ENCODE measurements around the gene GPRIN2. TPM values are rescaled to one million over a fixed set of nuclear protein-coding genes. Genes with fewer than 3 reads are reported as not detected.

Gene GPRIN2
- total RNA-seq, 1 donor from 2014 or later, result 4.5 TPM

- peak; percentile 93 for ATAC-seq
Measured at GRCh38 chr10:46565591-46566332, 9.3 kb upstream of the GPRIN2 start.

GRCh38 chr10:46560952-46561351, 4.5 kb upstream of the GPRIN2 start:
- ATAC-seq, result no peak

DNA sequence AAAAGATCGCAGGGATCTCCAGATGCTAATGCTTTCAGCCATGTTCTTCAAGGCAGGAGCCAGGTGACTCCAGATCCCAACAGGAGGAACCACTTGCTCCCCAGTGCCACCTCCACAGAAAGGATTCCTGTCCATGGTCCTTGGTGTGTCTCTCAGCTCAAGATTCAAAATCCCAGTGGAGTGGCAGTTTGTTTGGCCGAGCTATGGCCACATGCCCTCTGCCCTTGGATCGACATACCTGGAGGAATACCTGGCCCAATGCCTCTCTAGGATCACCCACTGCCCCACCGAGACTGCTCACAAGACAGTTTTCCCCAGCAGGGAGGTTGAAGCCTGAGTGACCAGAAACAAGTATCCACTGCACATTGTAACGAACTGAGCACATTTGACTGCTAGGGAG, 3.9 kb upstream of the GPRIN2 start:
- ATAC-seq, result no peak

- no peak for ATAC-seq
Measured at GRCh38 chr10:46559231-46559671, 2.8 kb upstream of the GPRIN2 start.

DNA sequence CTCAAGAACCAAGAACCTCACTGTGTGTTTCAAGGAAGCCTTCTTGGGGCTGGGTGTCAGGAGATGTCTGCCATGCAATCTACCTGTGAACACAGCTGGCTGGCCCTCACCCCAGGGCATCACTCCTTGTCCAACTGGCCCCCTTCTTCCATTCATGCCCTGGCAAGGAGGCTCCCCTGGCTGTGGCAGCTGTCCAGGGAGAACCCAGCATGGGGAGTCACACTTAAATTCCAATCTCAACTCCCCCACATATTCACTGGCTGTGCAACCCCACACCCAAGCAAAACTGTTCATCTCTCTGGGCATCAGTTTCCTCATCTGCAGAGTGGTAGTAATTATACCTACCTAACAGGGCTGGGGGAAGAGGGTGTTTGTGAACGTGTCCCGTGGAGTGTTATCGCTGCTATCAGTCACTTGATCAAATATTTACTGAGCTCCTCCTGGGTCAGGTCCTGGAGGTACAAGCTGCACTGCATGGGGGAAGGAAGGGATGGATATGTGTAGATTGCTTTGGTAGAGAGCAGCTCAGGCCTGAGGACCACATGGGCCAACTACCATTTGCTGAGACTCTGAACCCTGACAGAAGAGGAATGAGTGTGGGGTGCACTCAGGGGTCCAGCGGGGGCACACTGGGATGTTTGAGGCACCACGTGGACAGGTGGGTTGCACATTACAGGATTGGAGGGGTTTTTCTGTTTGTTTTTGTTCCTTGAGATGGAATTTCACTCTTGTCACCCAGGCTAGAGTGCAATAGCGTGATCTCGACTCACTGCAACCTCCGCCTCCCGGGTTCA, 2.1 kb upstream of the GPRIN2 start:
- ATAC-seq, result no peak

DNA sequence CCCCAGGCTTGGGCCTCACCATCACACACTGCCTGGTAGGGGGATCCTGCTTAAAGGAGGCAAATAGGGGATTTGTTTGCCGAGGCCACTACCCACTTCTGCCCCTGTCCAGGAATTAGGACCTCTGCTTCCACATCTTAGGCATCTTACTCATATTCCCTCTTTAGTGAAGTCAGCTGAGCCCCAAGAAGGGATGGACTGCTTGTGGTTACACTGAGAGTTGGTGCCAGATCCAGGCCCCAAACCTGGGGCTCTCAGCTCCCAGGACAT, 1.6 kb upstream of the GPRIN2 start:
- ATAC-seq, result no peak

GRCh38 chr10:46557319-46558121, 1.1 kb upstream of the GPRIN2 start:
- ATAC-seq, result no peak

- ATAC-seq, result peak; percentile 33
Measured at GRCh38 chr10:46555713-46556514, 544 bp downstream of the GPRIN2 start.

GRCh38 chr10:46555366-46555712, 1.1 kb downstream of the GPRIN2 start:
- ATAC-seq, result peak; percentile 1

GRCh38 chr10:46554166-46554781, 2.2 kb downstream of the GPRIN2 start:
- no peak for ATAC-seq

DNA sequence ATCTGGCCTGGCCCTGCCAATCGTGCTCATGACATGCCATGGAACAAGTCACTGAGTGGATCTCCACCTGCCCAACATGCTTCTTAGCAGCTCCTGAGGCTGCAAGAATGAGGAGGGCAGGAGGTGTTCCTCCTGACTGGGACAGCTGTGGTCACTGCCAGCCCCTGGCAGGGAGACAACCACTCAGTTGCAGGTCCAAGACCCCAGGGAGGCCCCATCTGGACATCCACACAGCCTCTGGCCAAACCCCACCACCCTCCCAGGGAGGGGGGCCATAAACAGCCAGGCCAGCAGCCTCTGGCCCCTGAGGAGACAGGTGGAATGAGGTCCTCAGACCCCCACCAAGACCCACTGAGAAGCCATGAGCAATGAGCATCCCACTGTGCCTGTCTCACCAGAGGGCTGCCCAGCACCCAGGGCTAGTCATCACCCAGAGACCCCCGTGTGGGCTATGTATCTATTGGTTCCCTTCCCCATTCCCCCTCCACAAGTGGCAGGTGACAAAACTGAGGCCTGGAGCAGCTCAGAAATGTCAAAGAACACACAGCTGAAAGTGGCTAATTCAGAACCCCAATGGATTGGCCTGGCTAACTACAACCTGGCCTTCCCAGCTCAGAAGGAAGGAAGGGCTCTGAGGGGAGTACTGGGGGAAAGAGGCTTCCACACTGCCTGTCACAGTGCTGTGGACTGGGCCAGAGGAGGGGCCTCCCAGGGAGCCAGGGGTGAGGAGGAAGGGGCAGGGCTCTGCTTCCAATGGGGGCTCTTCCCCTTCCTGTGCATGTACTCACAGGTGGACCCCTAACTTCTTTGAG, 3.0 kb downstream of the GPRIN2 start:
- no peak for ATAC-seq

GRCh38 chr10:46552526-46553237, 3.8 kb downstream of the GPRIN2 start:
- ATAC-seq, result no peak

GRCh38 chr10:46551701-46552525, 4.5 kb downstream of the GPRIN2 start:
- no peak for ATAC-seq

DNA sequence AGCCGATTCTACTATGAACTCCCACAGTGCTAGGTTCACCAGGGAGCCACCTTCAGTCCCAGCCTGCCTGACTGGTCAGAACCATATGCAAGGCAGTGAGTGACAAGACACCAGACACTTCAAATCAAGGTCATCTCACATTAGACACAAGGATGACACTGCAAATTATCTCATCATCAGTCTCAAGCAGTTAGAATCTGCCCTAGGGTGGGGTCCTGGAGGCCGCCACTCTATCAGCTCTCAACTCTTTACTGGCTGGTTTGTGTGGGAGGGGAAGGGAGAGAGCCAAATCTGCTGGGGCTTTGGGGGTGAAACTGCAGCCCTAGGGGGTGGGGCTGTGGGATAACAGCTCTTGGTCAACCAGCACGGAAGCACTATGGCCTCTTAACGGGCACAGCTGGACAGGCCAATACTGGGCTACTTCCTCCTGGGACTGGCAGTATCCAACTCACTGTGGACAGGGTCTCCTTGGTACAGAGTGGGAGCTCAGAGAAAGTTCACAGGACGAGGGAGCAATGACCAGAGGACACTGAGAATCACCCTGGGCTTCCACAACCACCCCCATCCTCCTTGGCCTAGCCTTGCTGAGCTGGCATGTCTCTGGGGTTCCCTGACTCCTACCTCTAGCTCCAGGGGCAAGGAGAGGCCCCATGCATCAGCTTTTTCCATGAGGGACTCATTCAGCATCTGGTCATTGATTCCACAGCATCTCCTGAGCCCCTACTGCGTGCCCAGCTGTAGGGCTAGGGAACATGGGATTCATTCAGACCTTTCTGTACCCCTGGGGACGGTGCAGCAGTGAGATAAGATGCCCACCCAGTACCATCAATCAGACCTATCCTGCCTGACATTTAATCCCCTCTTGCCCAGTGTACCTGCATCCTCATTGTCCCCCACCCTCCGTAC, 5.4 kb downstream of the GPRIN2 start:
- ATAC-seq, result no peak

DNA sequence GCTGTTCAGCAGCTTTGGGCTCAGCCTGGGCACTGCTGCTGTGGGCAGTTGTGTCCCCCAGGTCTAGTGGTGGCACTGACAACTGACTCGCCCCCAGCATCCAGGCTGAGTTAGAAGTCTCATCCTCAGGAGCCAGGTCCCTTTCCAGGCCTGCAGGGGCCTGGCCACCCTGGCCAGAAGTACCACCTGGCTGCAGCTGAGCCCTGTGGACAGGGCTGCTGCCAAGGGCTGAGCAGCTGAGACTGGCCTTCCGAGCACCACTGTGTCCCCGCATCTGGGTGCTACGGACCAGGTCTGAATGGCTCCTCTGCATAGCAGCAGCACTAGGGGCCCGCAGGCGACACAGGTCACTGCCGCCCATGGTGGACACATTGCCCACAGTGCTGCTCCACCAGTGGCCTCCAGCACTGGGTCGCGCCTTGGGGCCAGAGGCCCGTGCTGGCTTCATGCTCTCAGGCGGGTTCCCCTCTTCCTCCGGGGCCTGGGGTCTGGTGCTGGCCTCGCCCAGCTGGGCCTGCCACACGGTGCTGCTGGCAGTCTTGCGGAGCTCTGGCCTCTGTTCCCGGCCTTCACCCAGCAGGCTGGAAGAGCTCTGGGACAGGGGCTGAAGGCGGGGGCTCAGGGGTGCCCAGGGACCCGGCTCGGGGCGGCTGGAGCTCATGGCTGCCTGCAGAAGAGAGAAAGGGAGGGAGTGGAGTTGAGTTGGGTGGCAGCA, 6.2 kb downstream of the GPRIN2 start:
- no peak for ATAC-seq

GRCh38 chr10:46549171-46550075, 7.0 kb downstream of the GPRIN2 start:
- ATAC-seq, result no peak

All from esophagus mucosa (tissue), 1 donor.